SK-N-SH (cell line): ENCODE data around the gene GNA14. TPM values are rescaled to one million over a fixed set of nuclear protein-coding genes. Genes with fewer than 3 reads are reported as not detected.
A peak's percentile ranks its signal among the peaks of the same experiment; 100 is the strongest.
"Not testable (repeated sequence)": the region's sequence is repeated elsewhere in the genome, so short reads cannot be mapped to it uniquely, and the experiment has no call there.

Experiments used
- CTCF ChIA-PET: fragments of 300-600, 350-600 bp; formaldehyde crosslinking; extraction: SDS; loops from one replicate; lab custom pipeline; 2021; lab: Yijun Ruan, JAX
- POLR2A ChIA-PET: fragments of 350-600 bp; sonication (Branson Sonifier 250); formaldehyde crosslinking; extraction: SDS; loops from one replicate; lab custom pipeline; 2020; ENCODE audit warnings: antibody characterized with exemption, inconsistent platforms; lab: Yijun Ruan, JAX
- DNase-seq: peaks from one replicate; pipeline ENCODE4 v3.0.0; 2012
- H2AFZ ChIP-seq: fragments of 200-600 bp; sonication (generic); 2 replicates; pipeline ENCODE4 v1.8.1; 2016; ENCODE audit warnings: antibody characterized with exemption, mild to moderate bottlenecking, low read depth
- H3F3A ChIP-seq: fragments of 200-600 bp; sonication (generic); replicated peaks from 2 replicates; pipeline ENCODE3; 2016; ENCODE audit warnings: antibody characterized with exemption, mild to moderate bottlenecking; ENCODE audit not compliant: insufficient read depth
- H3K27ac ChIP-seq, 2 experiments: fragments of 200-500 bp in 1 of 2; fragments of 200-600 bp in 1 of 2; sonication (Bioruptor generic) in 1 of 2; sonication (generic), shearing (Covaris generic) in 1 of 2; 2 replicates each; pipeline versions ENCODE4 v1.5.1 to v1.6.1; 2014 to 2016; ENCODE audit warnings: low read depth in 2 of 2, inconsistent platforms in 1 of 2, low read length in 1 of 2, mild to moderate bottlenecking in 1 of 2, mixed read lengths in 1 of 2
- H3K27me3 ChIP-seq: fragments of 200-600 bp; sonication (generic), shearing (Covaris generic); 2 replicates; pipeline ENCODE4 v1.6.1; 2016; ENCODE audit warnings: mixed run types; ENCODE audit not compliant: insufficient read depth
- H3K36me3 ChIP-seq, 2 experiments: fragments of 200-500 bp in 1 of 2; fragments of 200-600 bp in 1 of 2; sonication (Bioruptor generic) in 1 of 2; sonication (generic) in 1 of 2; replicated peaks in 1 of 2; 2 replicates each; pipeline versions ENCODE3 to v1.5.1; 2014 to 2016; ENCODE audit warnings: low read length in 1 of 2, mild to moderate bottlenecking in 1 of 2; ENCODE audit not compliant: insufficient read depth in 2 of 2, control insufficient read depth in 1 of 2
- H3K4me1 ChIP-seq, 2 experiments: fragments of 200-500 bp in 1 of 2; fragments of 200-600 bp in 1 of 2; sonication (Bioruptor generic) in 1 of 2; sonication (generic), shearing (Covaris generic) in 1 of 2; 2 replicates each; pipeline versions ENCODE4 v1.5.1 to v1.6.1; 2014 to 2016; ENCODE audit warnings: low read depth in 1 of 2, low read length in 1 of 2, mixed run types in 1 of 2; ENCODE audit not compliant: insufficient read depth in 2 of 2, control insufficient read depth in 1 of 2
- H3K4me2 ChIP-seq: fragments of 200-600 bp; sonication (generic), shearing (Covaris generic); 2 replicates; pipeline ENCODE4 v1.6.1; 2017; ENCODE audit warnings: mixed run types
- H3K4me3 ChIP-seq, 2 experiments: fragments of 200-500 bp in 1 of 2; fragments of 200-600 bp in 1 of 2; sonication (Bioruptor generic) in 1 of 2; sonication (generic), shearing (Covaris generic) in 1 of 2; 2 replicates each; pipeline versions ENCODE4 v1.5.1 to v1.8.1; 2014 to 2016; ENCODE audit warnings: low read depth in 2 of 2, inconsistent platforms in 1 of 2, low read length in 1 of 2, mild to moderate bottlenecking in 1 of 2, mixed read lengths in 1 of 2, moderate library complexity in 1 of 2
- H3K79me2 ChIP-seq: fragments of 200-600 bp; sonication (generic); 2 replicates; pipeline ENCODE4 v1.8.1; 2017; ENCODE audit warnings: mild to moderate bottlenecking; ENCODE audit not compliant: insufficient read depth
- H3K9ac ChIP-seq: fragments of 200-600 bp; sonication (generic); 2 replicates; pipeline ENCODE4 v1.6.1; 2017; ENCODE audit warnings: mixed run types
- H3K9me2 ChIP-seq: fragments of 200-600 bp; sonication (generic); 2 replicates; pipeline ENCODE4 v1.6.1; 2017; ENCODE audit warnings: mixed run types
- H3K9me3 ChIP-seq: fragments of 200-600 bp; sonication (generic); 2 replicates; pipeline ENCODE4 v1.6.1; 2017; ENCODE audit warnings: mixed run types, mild to moderate bottlenecking, moderate library complexity
- H4K20me1 ChIP-seq: fragments of 200-600 bp; sonication (generic); 2 replicates; pipeline ENCODE4 v1.6.1; 2017; ENCODE audit warnings: mild to moderate bottlenecking, mixed run types; ENCODE audit not compliant: insufficient read depth
- CHD2 ChIP-seq: fragments of 150-350 bp; IDR thresholded peaks from 2 replicates; pipeline ENCODE4 v1.6.1; 2018; ENCODE audit warnings: low read length; ENCODE audit not compliant: partially characterized antibody
- CTCF ChIP-seq: fragments of 200-600 bp; sonication (generic); IDR thresholded peaks from 2 replicates; pipeline ENCODE4 v1.6.1; 2017; ENCODE audit warnings: antibody characterized with exemption, mild to moderate bottlenecking, moderate library complexity
- EP300 ChIP-seq, 2 experiments: IDR thresholded peaks; 2 replicates each; pipeline versions ENCODE4 v1.4.0 to v1.6.1; 2012; ENCODE audit warnings: borderline replicate concordance in 1 of 2, low read depth in 1 of 2, low read length in 1 of 2
- EZH2phosphoT487 ChIP-seq: fragments of 200-600 bp; sonication (generic); IDR thresholded peaks from 2 replicates; pipeline ENCODE4 v1.6.1; 2017; ENCODE audit warnings: low read depth, mixed run types, mild to moderate bottlenecking, antibody characterized with exemption, moderate library complexity, borderline replicate concordance
- FOSL2 ChIP-seq: IDR thresholded peaks from 2 replicates; pipeline ENCODE4 v1.4.0; 2012; ENCODE audit warnings: low read depth, mild to moderate bottlenecking, moderate library complexity, borderline replicate concordance
- FOXJ3 ChIP-seq: sonication (generic); formaldehyde crosslinking; IDR thresholded peaks from 2 replicates; pipeline ENCODE4 v1.5.1; 2020; ENCODE audit warnings: mild to moderate bottlenecking, missing genetic modification reagents
- GABPA ChIP-seq: IDR thresholded peaks from 2 replicates; pipeline ENCODE4 v1.4.0; 2012; ENCODE audit warnings: low read depth, mild to moderate bottlenecking
- IRF3 ChIP-seq: fragments of 150-350 bp; IDR thresholded peaks from 2 replicates; pipeline ENCODE4 v1.6.1; 2016; ENCODE audit warnings: mild to moderate bottlenecking, low read depth, low read length
- JUND ChIP-seq: IDR thresholded peaks from 2 replicates; pipeline ENCODE4 v1.4.0; 2012
- MEF2A ChIP-seq: IDR thresholded peaks from 2 replicates; pipeline ENCODE4 v1.4.0; 2012; ENCODE audit warnings: low read depth, borderline replicate concordance
- MXI1 ChIP-seq: IDR thresholded peaks from 2 replicates; pipeline ENCODE4 v1.6.1; 2012; ENCODE audit warnings: mild to moderate bottlenecking, low read depth, low read length, improper control_type of control experiment
- NFIC ChIP-seq: IDR thresholded peaks from 2 replicates; pipeline ENCODE4 v1.4.0; 2012; ENCODE audit warnings: borderline replicate concordance
- NRF1 ChIP-seq: IDR thresholded peaks from 2 replicates; pipeline ENCODE4 v1.6.1; 2012; ENCODE audit warnings: low read depth, mild to moderate bottlenecking, low read length
- PBX3 ChIP-seq: IDR thresholded peaks from 2 replicates; pipeline ENCODE4; 2012
- POLR2AphosphoS5 ChIP-seq: IDR thresholded peaks from 2 replicates; pipeline ENCODE4 v1.6.1; 2012; ENCODE audit warnings: low read depth, low read length
- RAD21 ChIP-seq: IDR thresholded peaks from 2 replicates; pipeline ENCODE4 v1.6.1; 2012; ENCODE audit warnings: mild to moderate bottlenecking, low read length
- RCOR1 ChIP-seq: fragments of 150-350 bp; IDR thresholded peaks from 2 replicates; pipeline ENCODE4 v1.6.1; 2017; ENCODE audit warnings: antibody characterized with exemption, low read length
- RXRA ChIP-seq: IDR thresholded peaks from 2 replicates; pipeline ENCODE4 v1.4.0; 2012; ENCODE audit warnings: low read depth, mild to moderate bottlenecking, borderline replicate concordance
- SIN3A ChIP-seq: IDR thresholded peaks from 2 replicates; pipeline ENCODE4 v1.6.1; 2012; ENCODE audit warnings: low read depth, mild to moderate bottlenecking, low read length, moderate library complexity, borderline replicate concordance
- TAF1 ChIP-seq: IDR thresholded peaks from 2 replicates; pipeline ENCODE4 v1.6.1; 2012; ENCODE audit warnings: low read depth, mild to moderate bottlenecking, low read length, moderate library complexity, borderline replicate concordance
- TCF12 ChIP-seq: IDR thresholded peaks from 2 replicates; pipeline ENCODE4 v1.4.0; 2012
- USF2 ChIP-seq: fragments of 150-350 bp; IDR thresholded peaks from 2 replicates; pipeline ENCODE4 v1.6.1; 2017; ENCODE audit warnings: antibody characterized with exemption, low read length, low read depth, borderline replicate concordance
- YY1 ChIP-seq: IDR thresholded peaks from 2 replicates; pipeline ENCODE4 v1.4.0; 2012; ENCODE audit warnings: low read depth, mild to moderate bottlenecking
- ZBTB33 ChIP-seq: IDR thresholded peaks from 2 replicates; pipeline ENCODE4 v1.4.0; 2012; ENCODE audit warnings: low read depth, borderline replicate concordance
- WGBS: methylation state at CpG from one replicate; pipeline ENCODE4 v1.1.6; 2017; ENCODE audit warnings: low lambda C conversion rate; 5-methylcytosine and 5-hydroxymethylcytosine counted together
- polyA plus RNA-seq, 3 experiments: library from polyadenylated mRNA; depleted of rRNA; stranded (reverse); fragments of >200 nt; gene quantifications; 2 replicates each; pipeline ENCODE4 v1.2.3, GENCODE V29; 2012

The GNA14 gene
- polyA plus RNA-seq, 1 of the 3 experiments (the other 2 are of a cell fraction): 0.15 TPM

GRCh38 chr9:77495834-77496671 lies 152.1 kb downstream of the GNA14 start (continued):
- TF ChIP-seq JUND: peak; percentile 64; the same call in 1 of the 2 replicates
- TF ChIP-seq MEF2A: no peak
- TF ChIP-seq YY1: no peak
- no peak for TF ChIP-seq RCOR1
- TF ChIP-seq IRF3: no peak
- no peak for TF ChIP-seq FOXJ3
- TF ChIP-seq GABPA: no peak
- TF ChIP-seq FOSL2: peak; percentile 70
- TF ChIP-seq PBX3: peak; percentile 66
- peak; percentile 47 to 93 for TF ChIP-seq EP300 (IDR thresholded peaks at IDR 0.05; ENCODE audit: borderline replicate concordance in 1 of 2, low read depth in 1 of 2, low read length in 1 of 2)
- no peak for TF ChIP-seq USF2
- TF ChIP-seq RXRA: no peak
- no peak for TF ChIP-seq SIN3A
- TF ChIP-seq MXI1: no peak
- TF ChIP-seq TCF12: peak; percentile 80
- TF ChIP-seq NRF1: no peak
- no peak for TF ChIP-seq TAF1
- TF ChIP-seq CTCF: no peak
- TF ChIP-seq RAD21: no peak
- no peak; the same call in 1 of the 2 replicates for TF ChIP-seq NFIC
- TF ChIP-seq POLR2AphosphoS5: no peak
- no peak for TF ChIP-seq ZBTB33
- no peak for TF ChIP-seq CHD2
- no peak for TF ChIP-seq EZH2phosphoT487

- H4K20me1 ChIP-seq, DNase-seq, H3K4me3 ChIP-seq, H3K9me3 ChIP-seq, CTCF ChIA-PET, H3K9me2 ChIP-seq, H3F3A ChIP-seq, H3K4me2 ChIP-seq, POLR2A ChIA-PET, H3K27ac ChIP-seq, H3K9ac ChIP-seq, H3K4me1 ChIP-seq, H3K27me3 ChIP-seq, H3K36me3 ChIP-seq, H2AFZ ChIP-seq, H3K79me2 ChIP-seq: not testable (repeated sequence)
- WGBS: 100% methylated on average over 1 of the region's 18 CpGs
Measured at GRCh38 chr9:77490279-77490678, 157.8 kb downstream of the GNA14 start.
